Measurements from ENCODE around the gene ADAMTS14.

The ADAMTS14 gene

GRCh38 chr10:70737250-70737649, 64.9 kb downstream of the ADAMTS14 start:
- Histone ChIP-seq H3K36me3 (no peaks in the 10 kb centered on the region), H3K27ac (no peak overlapping the region), H3K9me3 (ENCODE audit: severe bottlenecking) (no peaks in the 10 kb centered on the region), H3K4me3 (ENCODE audit: low read depth, low read length) (no peak overlapping the region), H3K27me3 (ENCODE audit: insufficient read depth, low read depth, severe bottlenecking) (no peaks in the 10 kb centered on the region)
- DNase-seq: no peak
- TF ChIP-seq CTCF (IDR thresholded peaks at IDR 0.05; ENCODE audit: low read depth, low read length): no peak

GRCh38 chr10:70738006-70738760, 65.9 kb downstream of the ADAMTS14 start:
- no peak overlapping the region for H3K4me3 ChIP-seq (ENCODE audit: low read depth, low read length)
- no peak for DNase-seq

GRCh38 chr10:70738761-70739121, 66.4 kb downstream of the ADAMTS14 start:
- no peak overlapping the region for H3K4me3 ChIP-seq (ENCODE audit: low read depth, low read length)
- no peak for TF ChIP-seq CTCF (IDR thresholded peaks at IDR 0.05; ENCODE audit: low read depth, low read length)
- no peaks in the 10 kb centered on the region for H3K27me3 ChIP-seq (ENCODE audit: insufficient read depth, low read depth, severe bottlenecking)
- DNase-seq: no peak
- H3K36me3 ChIP-seq: no peaks in the 10 kb centered on the region
- H3K27ac ChIP-seq: no peak overlapping the region
- H3K9me3 ChIP-seq (ENCODE audit: severe bottlenecking): no peaks in the 10 kb centered on the region

More at GRCh38 chr10:70738006-70738760, 65.9 kb downstream of the ADAMTS14 start:
- H3K36me3 ChIP-seq: no peaks in the 10 kb centered on the region
- no peak overlapping the region for H3K27ac ChIP-seq
- TF ChIP-seq CTCF (IDR thresholded peaks at IDR 0.05; ENCODE audit: low read depth, low read length): peak; percentile 25; the same call in 1 of the 2 replicates
- no peaks in the 10 kb centered on the region for H3K9me3 ChIP-seq (ENCODE audit: severe bottlenecking)
- no peaks in the 10 kb centered on the region for H3K27me3 ChIP-seq (ENCODE audit: insufficient read depth, low read depth, severe bottlenecking)

- Histone ChIP-seq H3K4me3 (ENCODE audit: low read depth, low read length) (no peak overlapping the region), H3K9me3 (ENCODE audit: severe bottlenecking) (no peaks in the 10 kb centered on the region), H3K36me3 (no peaks in the 10 kb centered on the region), H3K27me3 (ENCODE audit: insufficient read depth, low read depth, severe bottlenecking) (no peaks in the 10 kb centered on the region), H3K27ac (no peak overlapping the region)
- DNase-seq: no peak
- no peak for TF ChIP-seq CTCF (IDR thresholded peaks at IDR 0.05; ENCODE audit: low read depth, low read length)
Measured at GRCh38 chr10:70740406-70741288, 68.3 kb downstream of the ADAMTS14 start.

GRCh38 chr10:70742537-70743429, 70.5 kb downstream of the ADAMTS14 start:
- H3K27ac ChIP-seq: no peak overlapping the region
- H3K27me3 ChIP-seq (ENCODE audit: insufficient read depth, low read depth, severe bottlenecking): no peaks in the 10 kb centered on the region
- no peak for DNase-seq

More at GRCh38 chr10:70742537-70743429, 70.5 kb downstream of the ADAMTS14 start:
- TF ChIP-seq CTCF (IDR thresholded peaks at IDR 0.05; ENCODE audit: low read depth, low read length): no peak
- Histone ChIP-seq H3K4me3 (ENCODE audit: low read depth, low read length) (no peak overlapping the region), H3K36me3 (no peaks in the 10 kb centered on the region), H3K9me3 (ENCODE audit: severe bottlenecking) (no peaks in the 10 kb centered on the region)

Measured in WERI-Rb-1 (cell line).